ENCODE measurements around the gene OR7C1. TPM values are rescaled to one million over a fixed set of nuclear protein-coding genes. Genes with fewer than 3 reads are reported as not detected.

Gene OR7C1
- total and polyA plus RNA-seq, 4 donors: under 0.01 to 0.01 TPM; not detected in 2

GRCh38 chr19:14837391-14837790 lies 2.4 kb upstream of the OR7C1 start:
- ATAC-seq (ENCODE audit: insufficient read depth, low FRiP score): no peak
- H3K36me3 ChIP-seq (ENCODE audit: control insufficient read depth in 4 of 4, insufficient read depth in 4 of 4, low read length in 4 of 4): no peaks in the 10 kb centered on the region
- peaks cover 0 to 2% (median 0%) of the 10 kb centered on the region in 4 donors for H3K9me3 ChIP-seq (ENCODE audit: control insufficient read depth in 4 of 4, insufficient read depth in 3 of 4, low read length in 3 of 4)
- no peak for TF ChIP-seq CTCF (IDR thresholded peaks at IDR 0.05; ENCODE audit: control extremely low read depth, extremely low read depth)
- no peak overlapping the region for H3K27ac ChIP-seq (ENCODE audit: low read depth in 1 of 2, low read length in 1 of 2)
- H3K27me3 ChIP-seq (ENCODE audit: control insufficient read depth in 3 of 3, insufficient read depth in 3 of 3, low read length in 2 of 3): no peaks in the 10 kb centered on the region
- H3K4me1 ChIP-seq (ENCODE audit: control insufficient read depth in 5 of 5, insufficient read depth in 5 of 5, low read length in 5 of 5): no peaks in the 10 kb centered on the region
- H3K4me3 ChIP-seq: no peak overlapping the region
- DNase-seq: no peak
- WGBS, 2 donors: 69 to 91% methylated on average over 4 of the region's 4 CpGs
- no peak overlapping the region for H3K9ac ChIP-seq (ENCODE audit: insufficient read depth in 1 of 2, low read length in 2 of 2)

DNA sequence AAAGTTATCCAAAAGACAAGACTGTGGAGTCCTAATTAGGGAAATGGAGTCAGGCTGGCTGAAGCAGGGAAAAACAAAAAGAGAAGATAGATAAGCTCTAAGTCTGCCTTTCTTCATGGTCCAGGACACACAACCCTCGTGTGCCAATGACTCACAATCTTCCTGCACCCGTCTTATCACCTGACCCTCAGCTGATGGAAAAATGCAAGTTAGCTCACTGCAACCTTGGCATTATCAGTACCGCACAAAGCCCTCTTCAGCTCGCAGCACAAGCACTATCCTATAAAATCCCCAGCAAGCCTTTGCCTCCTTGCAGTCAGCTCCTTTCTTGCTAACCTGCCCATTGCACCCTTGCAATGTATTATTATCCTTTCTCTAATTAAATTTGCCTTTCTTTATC lies 4.3 kb downstream of the OR7C1 start:
- 66 to 82% methylated on average over 4 of the region's 4 CpGs for WGBS, 2 donors
- DNase-seq (no peak), ATAC-seq (ENCODE audit: insufficient read depth, low FRiP score) (no peak)
- no peaks in the 10 kb centered on the region for H3K36me3 ChIP-seq (ENCODE audit: control insufficient read depth in 4 of 4, insufficient read depth in 4 of 4, low read length in 4 of 4)
- peaks cover 0 to 2% (median under 1%) of the 10 kb centered on the region in 4 donors for H3K9me3 ChIP-seq (ENCODE audit: control insufficient read depth in 4 of 4, insufficient read depth in 3 of 4, low read length in 3 of 4)
- no peaks in the 10 kb centered on the region for H3K4me1 ChIP-seq (ENCODE audit: control insufficient read depth in 5 of 5, insufficient read depth in 5 of 5, low read length in 5 of 5)
- no peak for TF ChIP-seq CTCF (IDR thresholded peaks at IDR 0.05; ENCODE audit: control extremely low read depth, extremely low read depth)
- no peak overlapping the region for H3K27ac ChIP-seq (ENCODE audit: low read depth in 1 of 2, low read length in 1 of 2)
- no peak overlapping the region for H3K9ac ChIP-seq (ENCODE audit: insufficient read depth in 1 of 2, low read length in 2 of 2)
- H3K27me3 ChIP-seq (ENCODE audit: control insufficient read depth in 3 of 3, insufficient read depth in 3 of 3, low read length in 2 of 3): peaks cover 0 to 3% (median 0%) of the 10 kb centered on the region in 3 donors
- no peak overlapping the region for H3K4me3 ChIP-seq

- no peak overlapping the region for H3K9ac ChIP-seq (ENCODE audit: insufficient read depth in 1 of 2, low read length in 2 of 2)
- no peaks in the 10 kb centered on the region for H3K36me3 ChIP-seq (ENCODE audit: control insufficient read depth in 4 of 4, insufficient read depth in 4 of 4, low read length in 4 of 4)
- H3K27ac ChIP-seq (ENCODE audit: low read depth in 1 of 2, low read length in 1 of 2): no peak overlapping the region
- DNase-seq: no peak
- no peak for TF ChIP-seq CTCF (IDR thresholded peaks at IDR 0.05; ENCODE audit: control extremely low read depth, extremely low read depth)
- ATAC-seq (ENCODE audit: insufficient read depth, low FRiP score): no peak
- H3K27me3 ChIP-seq (ENCODE audit: control insufficient read depth in 3 of 3, insufficient read depth in 3 of 3, low read length in 2 of 3): peaks cover 0 to 3% (median 0%) of the 10 kb centered on the region in 3 donors
- no peak overlapping the region for H3K4me3 ChIP-seq
- WGBS, 2 donors: 93 to 94% methylated on average over 2 of the region's 2 CpGs
- H3K4me1 ChIP-seq (ENCODE audit: control insufficient read depth in 5 of 5, insufficient read depth in 5 of 5, low read length in 5 of 5): no peaks in the 10 kb centered on the region
- H3K9me3 ChIP-seq (ENCODE audit: control insufficient read depth in 4 of 4, insufficient read depth in 3 of 4, low read length in 3 of 4): peaks cover 0 to 5% (median 2%) of the 10 kb centered on the region in 4 donors
Observed at GRCh38 chr19:14826006-14826405, 9.0 kb downstream of the OR7C1 start.

DNA sequence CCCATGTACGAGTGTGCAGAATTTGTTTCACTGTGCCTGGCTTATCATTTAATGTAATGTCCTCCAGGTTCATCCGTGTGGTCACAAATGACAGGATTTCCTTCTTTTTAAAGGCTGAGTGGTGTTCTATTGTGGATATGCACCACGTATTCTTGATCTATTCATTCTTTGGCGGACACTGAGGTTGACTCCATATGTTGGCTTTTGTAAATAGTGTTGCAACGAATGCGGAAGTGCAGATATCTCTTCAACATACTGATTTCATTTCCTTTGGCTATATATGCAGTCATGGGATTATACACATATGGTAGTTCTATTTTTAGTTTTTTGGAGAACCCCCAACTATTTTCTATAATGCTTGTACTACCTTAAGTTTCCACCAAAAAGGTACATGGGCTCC lies 13.0 kb downstream of the OR7C1 start:
- 38 to 42% methylated on average over 6 of the region's 6 CpGs for WGBS, 2 donors

More for the DNA sequence above, 13.0 kb downstream of the OR7C1 start:
- DNase-seq (no peak), ATAC-seq (ENCODE audit: insufficient read depth, low FRiP score) (no peak)
- Histone ChIP-seq H3K4me1 (ENCODE audit: control insufficient read depth in 5 of 5, insufficient read depth in 5 of 5, low read length in 5 of 5) (no peaks in the 10 kb centered on the region), H3K27me3 (ENCODE audit: control insufficient read depth in 3 of 3, insufficient read depth in 3 of 3, low read length in 2 of 3) (peaks cover 0 to 3% (median 0%) of the 10 kb centered on the region in 3 donors), H3K9ac (ENCODE audit: insufficient read depth in 1 of 2, low read length in 2 of 2) (no peak overlapping the region), H3K9me3 (ENCODE audit: control insufficient read depth in 4 of 4, insufficient read depth in 3 of 4, low read length in 3 of 4) (peaks cover 0 to 3% (median 2%) of the 10 kb centered on the region in 4 donors), H3K27ac (ENCODE audit: low read depth in 1 of 2, low read length in 1 of 2) (no peak overlapping the region), H3K4me3 (no peak overlapping the region), H3K36me3 (ENCODE audit: control insufficient read depth in 4 of 4, insufficient read depth in 4 of 4, low read length in 4 of 4) (no peaks in the 10 kb centered on the region)
- no peak for TF ChIP-seq CTCF (IDR thresholded peaks at IDR 0.05; ENCODE audit: control extremely low read depth, extremely low read depth)

Measured in lung (tissue), 12 donors.